ENCODE data around the gene PEPD. TPM values are rescaled to one million over a fixed set of nuclear protein-coding genes. Genes with fewer than 3 reads are reported as not detected.

Gene PEPD
- total and polyA plus RNA-seq, 5 experiments from 2014 or later, result 31.6 to 139 (median 117) TPM

GRCh38 chr19:33507021-33507956, 14.3 kb downstream of the PEPD start:
- H3K4me3 Mint-ChIP-seq, result no peak overlapping the region
- POLR2A ChIA-PET, result no interaction called here
- H3K27ac Mint-ChIP-seq, result peak overlapping the region in 3 of 10 donors; percentile 5 to 56 (median 11)
- peaks cover 0 to 12% (median 10%) of the 10 kb centered on the region in 4 donors for H3K4me1 Mint-ChIP-seq
- peaks cover 0 to 22% (median 5%) of the 10 kb centered on the region in 3 donors for H3K36me3 Mint-ChIP-seq
- DNase-seq (no peak), ATAC-seq (no peak)
- no peaks in the 10 kb centered on the region for H3K9me3 Mint-ChIP-seq
- no peaks in the 10 kb centered on the region for H3K27me3 Mint-ChIP-seq

GRCh38 chr19:33506498-33506897, 15.1 kb downstream of the PEPD start:
- Mint-ChIP-seq H3K27me3 (no peaks in the 10 kb centered on the region), H3K4me3 (no peak overlapping the region), H3K4me1 (peaks cover 0 to 12% (median 10%) of the 10 kb centered on the region in 4 donors), H3K36me3 (peaks cover 0 to 23% (median 5%) of the 10 kb centered on the region in 3 donors), H3K27ac (peak overlapping the region in 1 of 10 donors; percentile 56), H3K9me3 (no peaks in the 10 kb centered on the region)
- DNase-seq (no peak), ATAC-seq (no peak)
- POLR2A ChIA-PET, result no interaction called here

DNA sequence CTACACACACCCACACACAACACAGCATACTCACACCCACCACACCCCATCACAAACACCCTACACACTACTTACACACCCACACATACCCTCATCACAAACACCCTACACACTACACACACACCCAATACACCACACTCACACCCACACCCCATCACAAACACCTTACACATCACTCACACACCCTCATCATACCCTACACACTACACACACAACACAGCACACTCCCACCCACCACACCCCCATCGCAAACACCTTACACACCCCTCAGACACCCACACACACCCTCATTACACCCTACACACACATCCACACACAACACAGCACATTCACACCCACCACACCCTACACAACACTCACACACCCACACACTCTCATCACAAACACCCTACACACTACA, 15.8 kb downstream of the PEPD start:
- DNase-seq (no peak), ATAC-seq (no peak)
- Mint-ChIP-seq H3K27me3 (no peaks in the 10 kb centered on the region), H3K9me3 (no peaks in the 10 kb centered on the region), H3K4me1 (peaks cover 0 to 14% (median 9%) of the 10 kb centered on the region in 4 donors), H3K27ac (peak overlapping the region in 3 of 10 donors; percentile 56 to 85 (median 80)), H3K4me3 (no peak overlapping the region), H3K36me3 (peaks cover 0 to 24% (median 3%) of the 10 kb centered on the region in 3 donors)
- POLR2A ChIA-PET, result no interaction called here

GRCh38 chr19:33505148-33505547, 16.4 kb downstream of the PEPD start:
- ATAC-seq, result no peak
- POLR2A ChIA-PET, result no interaction called here

DNA sequence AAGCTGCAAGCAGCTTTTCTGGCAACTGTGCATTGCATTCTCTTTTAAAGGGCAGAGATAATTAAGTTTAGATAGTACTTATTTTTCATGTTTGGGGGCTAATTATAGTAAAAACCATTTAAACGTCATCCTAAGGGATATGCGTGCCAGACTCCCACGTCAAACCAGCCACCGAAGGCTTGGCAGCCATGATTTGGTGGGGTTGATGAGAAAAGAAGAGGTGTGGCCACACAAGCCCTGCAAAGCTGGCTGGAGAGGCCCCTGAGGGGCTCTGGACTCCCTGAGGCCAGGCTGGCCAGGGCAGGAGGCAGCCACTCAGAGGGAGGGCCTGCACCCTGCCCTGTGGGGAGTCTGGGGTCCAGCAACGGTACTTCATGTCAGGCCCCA, 17.5 kb downstream of the PEPD start:
- H3K27ac Mint-ChIP-seq, result no peak overlapping the region
- H3K27me3 Mint-ChIP-seq, result no peaks in the 10 kb centered on the region

More at GRCh38 chr19:33505148-33505547, 16.4 kb downstream of the PEPD start:
- Mint-ChIP-seq H3K4me3 (no peak overlapping the region), H3K4me1 (peaks cover 0 to 14% (median 9%) of the 10 kb centered on the region in 4 donors), H3K27ac (no peak overlapping the region), H3K27me3 (no peaks in the 10 kb centered on the region), H3K9me3 (no peaks in the 10 kb centered on the region), H3K36me3 (peaks cover 0 to 30% (median 2%) of the 10 kb centered on the region in 3 donors)
- DNase-seq, result no peak

GRCh38 chr19:33503433-33504057, 18.0 kb downstream of the PEPD start:
- Mint-ChIP-seq H3K9me3 (no peaks in the 10 kb centered on the region), H3K4me1 (peaks cover 0 to 14% (median 9%) of the 10 kb centered on the region in 4 donors), H3K36me3 (peaks cover 0 to 28% (median 0%) of the 10 kb centered on the region in 3 donors), H3K27ac (peak overlapping the region in 1 of 10 donors; percentile 40), H3K4me3 (no peak overlapping the region), H3K27me3 (no peaks in the 10 kb centered on the region)
- DNase-seq (peak in 1 of 10 donors; percentile 31), ATAC-seq (no peak)
- POLR2A ChIA-PET, result no interaction called here

More for the DNA sequence above, 17.5 kb downstream of the PEPD start:
- no peak for ATAC-seq
- peaks cover 0 to 28% (median 0%) of the 10 kb centered on the region in 3 donors for H3K36me3 Mint-ChIP-seq
- H3K4me3 Mint-ChIP-seq, result no peak overlapping the region
- peaks cover 0 to 14% (median 9%) of the 10 kb centered on the region in 4 donors for H3K4me1 Mint-ChIP-seq
- DNase-seq, result no peak
- POLR2A ChIA-PET, result no interaction called here
- no peaks in the 10 kb centered on the region for H3K9me3 Mint-ChIP-seq

DNA sequence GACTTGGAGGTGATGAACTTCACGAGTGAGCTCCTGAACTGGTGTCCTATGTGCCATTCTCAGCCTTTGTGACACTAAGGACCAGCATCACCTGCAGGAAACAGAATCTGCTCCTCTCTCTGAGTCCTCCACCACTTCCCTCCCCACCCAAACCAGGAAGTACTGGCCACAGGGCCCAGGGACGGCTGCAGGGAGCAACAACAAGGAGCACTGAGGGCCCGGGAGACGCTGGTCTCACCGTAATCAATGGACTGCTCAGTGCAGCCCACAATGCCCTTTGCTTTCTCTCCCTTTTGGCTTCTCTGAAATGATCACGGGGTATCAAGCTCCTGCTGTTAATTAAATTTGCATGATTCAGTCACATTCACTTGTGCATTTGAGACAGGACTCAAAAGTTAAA, 18.6 kb downstream of the PEPD start:
- peak in 1 of 10 donors; percentile 16 for DNase-seq
- no peak overlapping the region for H3K4me3 Mint-ChIP-seq
- H3K36me3 Mint-ChIP-seq, result peaks cover 0 to 26% (median 0%) of the 10 kb centered on the region in 3 donors
- no peaks in the 10 kb centered on the region for H3K9me3 Mint-ChIP-seq
- POLR2A ChIA-PET, result no interaction called here
- ATAC-seq, result no peak
- no peak overlapping the region for H3K27ac Mint-ChIP-seq
- peaks cover 0 to 14% (median 9%) of the 10 kb centered on the region in 4 donors for H3K4me1 Mint-ChIP-seq
- H3K27me3 Mint-ChIP-seq, result no peaks in the 10 kb centered on the region

DNA sequence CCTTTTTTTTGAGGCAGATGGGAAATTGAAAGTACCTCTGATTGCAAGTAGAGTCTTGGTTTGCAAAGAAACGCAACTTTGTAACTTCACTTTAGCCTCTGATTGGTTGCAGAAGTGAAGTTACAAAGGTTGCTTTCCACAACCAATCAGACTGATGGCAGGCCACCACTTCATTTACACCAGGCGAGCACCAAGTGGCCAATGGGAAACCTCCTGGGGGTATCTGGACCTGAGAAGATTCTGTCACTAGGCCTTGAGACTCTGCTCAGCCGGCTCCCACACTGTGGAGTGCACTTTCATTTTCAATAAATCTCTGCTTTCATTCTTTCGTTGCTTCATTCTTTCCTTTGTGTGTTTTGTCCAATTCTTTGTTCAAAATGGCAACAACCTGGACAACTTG, 19.1 kb downstream of the PEPD start:
- Mint-ChIP-seq H3K27ac (no peak overlapping the region), H3K36me3 (peaks cover 0 to 26% (median 0%) of the 10 kb centered on the region in 3 donors), H3K9me3 (no peaks in the 10 kb centered on the region), H3K4me3 (no peak overlapping the region), H3K27me3 (no peaks in the 10 kb centered on the region), H3K4me1 (peaks cover 0 to 14% (median 9%) of the 10 kb centered on the region in 4 donors)
- DNase-seq (peak in 1 of 10 donors; percentile 6), ATAC-seq (no peak)
- POLR2A ChIA-PET, result no interaction called here

GRCh38 chr19:33501693-33502356, 19.8 kb downstream of the PEPD start:
- POLR2A ChIA-PET, result no interaction called here
- H3K27ac Mint-ChIP-seq, result no peak overlapping the region
- peak in 1 of 10 donors; percentile 8 for DNase-seq
- no peaks in the 10 kb centered on the region for H3K27me3 Mint-ChIP-seq
- ATAC-seq, result no peak
- H3K9me3 Mint-ChIP-seq, result no peaks in the 10 kb centered on the region
- H3K4me1 Mint-ChIP-seq, result peaks cover 0 to 14% (median 7%) of the 10 kb centered on the region in 4 donors
- H3K4me3 Mint-ChIP-seq, result no peak overlapping the region
- peaks cover 0 to 26% (median 0%) of the 10 kb centered on the region in 3 donors for H3K36me3 Mint-ChIP-seq

DNA sequence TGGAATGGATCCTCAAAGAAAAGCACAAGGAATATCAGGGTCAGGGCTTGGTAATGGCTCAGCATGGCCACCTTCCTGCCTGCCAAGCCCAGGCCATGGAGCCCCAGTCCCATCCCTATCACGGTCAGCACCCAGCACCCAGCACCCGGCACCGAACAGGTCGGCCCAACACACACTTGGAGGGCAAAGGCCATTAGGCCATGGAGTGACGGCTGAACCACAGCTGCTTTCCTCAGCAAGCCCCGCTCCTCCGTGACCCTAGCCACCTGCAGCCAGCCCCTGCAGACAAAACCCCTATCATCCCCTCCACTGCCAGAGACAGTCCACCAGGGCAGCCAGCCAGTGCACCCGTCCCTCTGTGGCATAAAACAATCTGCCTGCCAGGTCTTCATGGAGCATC, 20.6 kb downstream of the PEPD start:
- no peak overlapping the region for H3K4me3 Mint-ChIP-seq
- no peak for ATAC-seq
- H3K9me3 Mint-ChIP-seq, result no peaks in the 10 kb centered on the region
- H3K27ac Mint-ChIP-seq, result no peak overlapping the region
- peak in 1 of 10 donors; percentile 56 for DNase-seq
- peaks cover 0 to 28% (median 5%) of the 10 kb centered on the region in 3 donors for H3K36me3 Mint-ChIP-seq
- POLR2A ChIA-PET, result no interaction called here
- H3K27me3 Mint-ChIP-seq, result no peaks in the 10 kb centered on the region
- H3K4me1 Mint-ChIP-seq, result peaks cover 0 to 7% (median under 1%) of the 10 kb centered on the region in 4 donors

GRCh38 chr19:33500586-33500985, 21.0 kb downstream of the PEPD start:
- H3K4me3 Mint-ChIP-seq, result no peak overlapping the region
- H3K27me3 Mint-ChIP-seq, result no peaks in the 10 kb centered on the region
- H3K4me1 Mint-ChIP-seq, result peaks cover 0 to 4% (median 0%) of the 10 kb centered on the region in 4 donors
- ATAC-seq (no peak), DNase-seq (no peak)
- no peaks in the 10 kb centered on the region for H3K9me3 Mint-ChIP-seq
- POLR2A ChIA-PET, result no interaction called here
- H3K27ac Mint-ChIP-seq, result no peak overlapping the region
- peaks cover 0 to 26% (median 7%) of the 10 kb centered on the region in 3 donors for H3K36me3 Mint-ChIP-seq

- no peaks in the 10 kb centered on the region for H3K27me3 Mint-ChIP-seq
- no peaks in the 10 kb centered on the region for H3K9me3 Mint-ChIP-seq
- DNase-seq, result peak in 1 of 10 donors; percentile 50
- POLR2A ChIA-PET, result no interaction called here
- ATAC-seq, result no peak
- H3K4me1 Mint-ChIP-seq, result peaks cover 0 to 2% (median 0%) of the 10 kb centered on the region in 4 donors
- peaks cover 0 to 26% (median 7%) of the 10 kb centered on the region in 3 donors for H3K36me3 Mint-ChIP-seq
- H3K27ac Mint-ChIP-seq, result peak overlapping the region in 1 of 10 donors; percentile 73
- no peak overlapping the region for H3K4me3 Mint-ChIP-seq
These were observed 21.7 kb downstream of the PEPD start for GRCh38 chr19:33499671-33500506.
